Measurements from ENCODE around the gene ASTL. TPM values are rescaled to one million over a fixed set of nuclear protein-coding genes. Genes with fewer than 3 reads are reported as not detected.

ASTL gene
- total RNA-seq, 2 experiments from 2014 or later = 0.49 TPM; not detected in 1

GRCh38 chr2:96185516-96185915, 47.2 kb upstream of the ASTL start:
- CTCF ChIA-PET (ENCODE audit: unreplicated experiment) = no interaction called here
- POLR2A ChIA-PET = interaction anchor here (0.6 to 1.7 kb wide), 3 partner anchors 11 to 21 kb away, joined by 3 to 6 read pairs (median 3); no protein-coding TSS in a partner anchor
- Histone ChIP-seq H3K9me3 (ENCODE audit: low read length) (no peaks in the 10 kb centered on the region), H3K9me2 (ENCODE audit: insufficient read depth, low read length) (no peaks in the 10 kb centered on the region), H3K36me3 (ENCODE audit: insufficient read depth, low read length) (peaks cover 75% of the 10 kb centered on the region), H3K4me1 (ENCODE audit: insufficient read depth, low read length, poor library complexity, severe bottlenecking) (peaks cover 8% of the 10 kb centered on the region), H3K4me2 (ENCODE audit: low read length) (no peak overlapping the region), H3K27ac (ENCODE audit: low read depth, low read length, poor library complexity, severe bottlenecking) (no peak overlapping the region), H2AFZ (ENCODE audit: low read length) (no peak overlapping the region), H4K20me1 (ENCODE audit: insufficient read depth, low read length) (no peaks in the 10 kb centered on the region), H3K79me2 (ENCODE audit: insufficient read depth, low read depth, low read length) (no peaks in the 10 kb centered on the region), H3K4me3 (ENCODE audit: low read depth, low read length, poor library complexity, severe bottlenecking) (no peak overlapping the region)
- intact Hi-C loops (cut with micrococcal nuclease; ENCODE audit: unreplicated experiment) = no loop called here
- DNase-seq (ENCODE audit: low spot score) = no peak
- TF ChIP-seq CTCF (conservative IDR thresholded peaks at IDR 0.05; ENCODE audit: low read length) (no peak), EZH2phosphoT487 (IDR thresholded peaks at IDR 0.05; ENCODE audit: borderline replicate concordance, low read depth, low read length) (no peak)
- BruUV-seq (replicated peaks) = no TSS peak

GRCh38 chr2:96184989-96185388, 46.7 kb upstream of the ASTL start:
- H3K4me3 ChIP-seq (ENCODE audit: low read depth, low read length, poor library complexity, severe bottlenecking) = no peak overlapping the region
- no peak for TF ChIP-seq CTCF (conservative IDR thresholded peaks at IDR 0.05; ENCODE audit: low read length)
- no peak overlapping the region for H3K4me2 ChIP-seq (ENCODE audit: low read length)

GRCh38 chr2:96184188-96184587, 45.9 kb upstream of the ASTL start:
- H2AFZ ChIP-seq (ENCODE audit: low read length) = no peak overlapping the region
- H3K79me2 ChIP-seq (ENCODE audit: insufficient read depth, low read depth, low read length) = no peaks in the 10 kb centered on the region
- no peaks in the 10 kb centered on the region for H3K9me2 ChIP-seq (ENCODE audit: insufficient read depth, low read length)
- peaks cover 63% of the 10 kb centered on the region for H3K36me3 ChIP-seq (ENCODE audit: insufficient read depth, low read length)
- intact Hi-C loops (cut with micrococcal nuclease; ENCODE audit: unreplicated experiment) = loop anchor here (5.0 kb wide), 1 partner anchor 83 kb away; the partner anchor contains the start of genes CIAO1 and TMEM127
- CTCF ChIA-PET (ENCODE audit: unreplicated experiment) = no interaction called here
- H4K20me1 ChIP-seq (ENCODE audit: insufficient read depth, low read length) = no peaks in the 10 kb centered on the region
- H3K27ac ChIP-seq (ENCODE audit: low read depth, low read length, poor library complexity, severe bottlenecking) = no peak overlapping the region
- no TSS peak for BruUV-seq (replicated peaks)
- TF ChIP-seq EZH2phosphoT487 (IDR thresholded peaks at IDR 0.05; ENCODE audit: borderline replicate concordance, low read depth, low read length) (no peak), CTCF (conservative IDR thresholded peaks at IDR 0.05; ENCODE audit: low read length) (no peak)
- no peak for DNase-seq (ENCODE audit: low spot score)
- no peak overlapping the region for H3K4me3 ChIP-seq (ENCODE audit: low read depth, low read length, poor library complexity, severe bottlenecking)
- POLR2A ChIA-PET = no interaction called here
- H3K9me3 ChIP-seq (ENCODE audit: low read length) = no peaks in the 10 kb centered on the region
- peaks cover 10% of the 10 kb centered on the region for H3K4me1 ChIP-seq (ENCODE audit: insufficient read depth, low read length, poor library complexity, severe bottlenecking)
- no peak overlapping the region for H3K4me2 ChIP-seq (ENCODE audit: low read length)

More at GRCh38 chr2:96184989-96185388, 46.7 kb upstream of the ASTL start:
- ChIA-PET CTCF (ENCODE audit: unreplicated experiment) (no interaction called here), POLR2A (interaction anchor here (1.1 kb wide), 1 partner anchor 18 kb away, joined by 3 read pairs; no protein-coding TSS in a partner anchor)
- Histone ChIP-seq H3K4me1 (ENCODE audit: insufficient read depth, low read length, poor library complexity, severe bottlenecking) (peaks cover 10% of the 10 kb centered on the region), H3K9me3 (ENCODE audit: low read length) (no peaks in the 10 kb centered on the region), H3K36me3 (ENCODE audit: insufficient read depth, low read length) (peaks cover 70% of the 10 kb centered on the region), H3K79me2 (ENCODE audit: insufficient read depth, low read depth, low read length) (no peaks in the 10 kb centered on the region), H3K9me2 (ENCODE audit: insufficient read depth, low read length) (no peaks in the 10 kb centered on the region), H4K20me1 (ENCODE audit: insufficient read depth, low read length) (no peaks in the 10 kb centered on the region), H3K27ac (ENCODE audit: low read depth, low read length, poor library complexity, severe bottlenecking) (no peak overlapping the region), H2AFZ (ENCODE audit: low read length) (no peak overlapping the region)
- intact Hi-C loops (cut with micrococcal nuclease; ENCODE audit: unreplicated experiment) = loop anchor here (5.0 kb wide), 1 partner anchor 82 kb away; the partner anchor contains the start of genes CIAO1 and TMEM127
- no peak for DNase-seq (ENCODE audit: low spot score)
- TSS peak; percentile 69 for BruUV-seq (replicated peaks)
